ENCODE data around the gene VPS13D. TPM values are rescaled to one million over a fixed set of nuclear protein-coding genes. Genes with fewer than 3 reads are reported as not detected.

VPS13D gene
- polyA plus RNA-seq, 3 donors = 3.6 to 20.2 (median 5.1) TPM

DNA sequence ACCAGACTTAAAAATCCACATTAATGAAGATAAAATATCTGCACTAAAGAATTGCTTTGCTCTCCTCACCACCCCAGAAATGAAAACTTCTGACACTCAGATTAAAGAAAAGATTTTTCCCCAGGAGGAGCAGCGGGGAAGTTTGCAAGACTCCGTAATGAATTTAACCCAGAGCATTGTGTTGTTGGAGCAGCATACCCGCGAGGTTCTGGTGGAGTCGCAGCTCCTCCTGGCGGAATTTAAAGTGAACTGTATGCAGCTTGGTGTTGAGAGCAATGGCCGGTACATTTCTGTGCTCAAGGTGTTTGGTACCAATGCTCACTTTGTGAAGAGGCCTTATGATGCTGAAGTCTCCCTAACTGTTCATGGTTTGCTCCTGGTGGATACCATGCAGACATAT, 46.4 kb downstream of the VPS13D start:
- 90% methylated on average over 7 of the region's 7 CpGs for WGBS (ENCODE audit: insufficient coverage)
- H3K9me3 Mint-ChIP-seq = peaks cover 0 to 2% (median 0%) of the 10 kb centered on the region in 7 donors
- peaks cover 75 to 93% of the 10 kb centered on the region in 2 donors for H3K36me3 Mint-ChIP-seq
- H3K4me2 ChIP-seq (replicated peaks; ENCODE audit: extremely low read depth, low read length, poor library complexity, severe bottlenecking) = no peak overlapping the region
- H3K27ac Mint-ChIP-seq = no peak overlapping the region
- TF ChIP-seq, protein P1, sequence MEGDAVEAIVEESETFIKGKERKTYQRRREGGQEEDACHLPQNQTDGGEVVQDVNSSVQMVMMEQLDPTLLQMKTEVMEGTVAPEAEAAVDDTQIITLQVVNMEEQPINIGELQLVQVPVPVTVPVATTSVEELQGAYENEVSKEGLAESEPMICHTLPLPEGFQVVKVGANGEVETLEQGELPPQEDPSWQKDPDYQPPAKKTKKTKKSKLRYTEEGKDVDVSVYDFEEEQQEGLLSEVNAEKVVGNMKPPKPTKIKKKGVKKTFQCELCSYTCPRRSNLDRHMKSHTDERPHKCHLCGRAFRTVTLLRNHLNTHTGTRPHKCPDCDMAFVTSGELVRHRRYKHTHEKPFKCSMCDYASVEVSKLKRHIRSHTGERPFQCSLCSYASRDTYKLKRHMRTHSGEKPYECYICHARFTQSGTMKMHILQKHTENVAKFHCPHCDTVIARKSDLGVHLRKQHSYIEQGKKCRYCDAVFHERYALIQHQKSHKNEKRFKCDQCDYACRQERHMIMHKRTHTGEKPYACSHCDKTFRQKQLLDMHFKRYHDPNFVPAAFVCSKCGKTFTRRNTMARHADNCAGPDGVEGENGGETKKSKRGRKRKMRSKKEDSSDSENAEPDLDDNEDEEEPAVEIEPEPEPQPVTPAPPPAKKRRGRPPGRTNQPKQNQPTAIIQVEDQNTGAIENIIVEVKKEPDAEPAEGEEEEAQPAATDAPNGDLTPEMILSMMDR (IDR thresholded peaks at IDR 0.05) = peak; percentile 6
- no peaks in the 10 kb centered on the region for H3K27me3 Mint-ChIP-seq (ENCODE audit: low read depth in 3 of 3)
- H3K4me1 Mint-ChIP-seq = no peaks in the 10 kb centered on the region
- intact Hi-C loops (cut with micrococcal nuclease) = no loop called here
- no peaks in the 10 kb centered on the region for H3K4me1 ChIP-seq (ENCODE audit: control insufficient read depth in 1 of 2, insufficient read depth in 2 of 2, low read length in 2 of 2)
- no peak overlapping the region for H3K27ac ChIP-seq (ENCODE audit: low read depth in 1 of 2, low read length in 2 of 2)
- H3K9ac ChIP-seq (ENCODE audit: insufficient read depth, low read length, poor library complexity, severe bottlenecking) = no peak overlapping the region
- no peaks in the 10 kb centered on the region for H3K9me3 ChIP-seq (replicated peaks in 1 of 2; ENCODE audit: control insufficient read depth in 1 of 2, insufficient read depth in 1 of 2, low read length in 2 of 2)
- peak in 2 of 3 donors; percentile 4 to 13 for DNase-seq
- no peaks in the 10 kb centered on the region for H3K27me3 ChIP-seq (ENCODE audit: control insufficient read depth in 2 of 2, insufficient read depth in 2 of 2, low read length in 2 of 2)
- peaks cover 80 to 97% of the 10 kb centered on the region in 2 donors for H3K36me3 ChIP-seq (replicated peaks in 1 of 2; ENCODE audit: control insufficient read depth in 1 of 2, insufficient read depth in 2 of 2, low read length in 2 of 2)
- H2AFZ ChIP-seq (ENCODE audit: insufficient read depth, low read depth, low read length, poor library complexity, severe bottlenecking) = no peak overlapping the region
- H3K4me3 Mint-ChIP-seq = no peak overlapping the region
- no peaks in the 10 kb centered on the region for H3K79me2 ChIP-seq (ENCODE audit: insufficient read depth, low read length)
- no peak overlapping the region for H3K4me3 ChIP-seq (replicated peaks in 1 of 3; ENCODE audit: low read depth in 2 of 3, low read length in 3 of 3)
- H4K20me1 ChIP-seq (ENCODE audit: insufficient read depth, low read length) = peaks cover 5% of the 10 kb centered on the region

GRCh38 chr1:12279003-12279402, 49.2 kb downstream of the VPS13D start:
- peaks cover 84 to 97% of the 10 kb centered on the region in 2 donors for H3K36me3 ChIP-seq (replicated peaks in 1 of 2; ENCODE audit: control insufficient read depth in 1 of 2, insufficient read depth in 2 of 2, low read length in 2 of 2)
- H3K4me2 ChIP-seq (replicated peaks; ENCODE audit: extremely low read depth, low read length, poor library complexity, severe bottlenecking) = no peak overlapping the region
- H3K4me3 Mint-ChIP-seq = no peak overlapping the region
- no peak for DNase-seq
- no peaks in the 10 kb centered on the region for H3K4me1 Mint-ChIP-seq
- no peak overlapping the region for H3K9ac ChIP-seq (ENCODE audit: insufficient read depth, low read length, poor library complexity, severe bottlenecking)
- peaks cover 82 to 93% of the 10 kb centered on the region in 2 donors for H3K36me3 Mint-ChIP-seq
- no peaks in the 10 kb centered on the region for H3K27me3 Mint-ChIP-seq (ENCODE audit: low read depth in 3 of 3)
- no peak overlapping the region for H3K27ac Mint-ChIP-seq
- H3K27ac ChIP-seq (ENCODE audit: low read depth in 1 of 2, low read length in 2 of 2) = no peak overlapping the region
- no peaks in the 10 kb centered on the region for H3K4me1 ChIP-seq (ENCODE audit: control insufficient read depth in 1 of 2, insufficient read depth in 2 of 2, low read length in 2 of 2)
- no peaks in the 10 kb centered on the region for H3K27me3 ChIP-seq (ENCODE audit: control insufficient read depth in 2 of 2, insufficient read depth in 2 of 2, low read length in 2 of 2)
- TF ChIP-seq, protein P1 (IDR thresholded peaks at IDR 0.05) = no peak
- intact Hi-C loops (cut with micrococcal nuclease) = no loop called here
- H4K20me1 ChIP-seq (ENCODE audit: insufficient read depth, low read length) = peaks cover 5% of the 10 kb centered on the region
- no peaks in the 10 kb centered on the region for H3K9me3 ChIP-seq (replicated peaks in 1 of 2; ENCODE audit: control insufficient read depth in 1 of 2, insufficient read depth in 1 of 2, low read length in 2 of 2)
- 100% methylated on average over 1 of the region's 3 CpGs for WGBS (ENCODE audit: insufficient coverage)
- H3K9me3 Mint-ChIP-seq = peaks cover 0 to 2% (median 0%) of the 10 kb centered on the region in 7 donors
- no peaks in the 10 kb centered on the region for H3K79me2 ChIP-seq (ENCODE audit: insufficient read depth, low read length)
- H3K4me3 ChIP-seq (replicated peaks in 1 of 3; ENCODE audit: low read depth in 2 of 3, low read length in 3 of 3) = no peak overlapping the region
- H2AFZ ChIP-seq (ENCODE audit: insufficient read depth, low read depth, low read length, poor library complexity, severe bottlenecking) = no peak overlapping the region

Measured in CD14-positive monocyte (primary cell).